ENCODE data around the gene AUTS2. TPM values are rescaled to one million over a fixed set of nuclear protein-coding genes. Genes with fewer than 3 reads are reported as not detected.
A peak's percentile ranks its signal among the peaks of the same experiment; 100 is the strongest.

The AUTS2 gene
- total and polyA plus RNA-seq, 10 of the 15 experiments (the other 5 are each of a cell fraction or from before 2014, with no cell fraction given) = 6.4 to 55.6 (median 21.6) TPM

DNA sequence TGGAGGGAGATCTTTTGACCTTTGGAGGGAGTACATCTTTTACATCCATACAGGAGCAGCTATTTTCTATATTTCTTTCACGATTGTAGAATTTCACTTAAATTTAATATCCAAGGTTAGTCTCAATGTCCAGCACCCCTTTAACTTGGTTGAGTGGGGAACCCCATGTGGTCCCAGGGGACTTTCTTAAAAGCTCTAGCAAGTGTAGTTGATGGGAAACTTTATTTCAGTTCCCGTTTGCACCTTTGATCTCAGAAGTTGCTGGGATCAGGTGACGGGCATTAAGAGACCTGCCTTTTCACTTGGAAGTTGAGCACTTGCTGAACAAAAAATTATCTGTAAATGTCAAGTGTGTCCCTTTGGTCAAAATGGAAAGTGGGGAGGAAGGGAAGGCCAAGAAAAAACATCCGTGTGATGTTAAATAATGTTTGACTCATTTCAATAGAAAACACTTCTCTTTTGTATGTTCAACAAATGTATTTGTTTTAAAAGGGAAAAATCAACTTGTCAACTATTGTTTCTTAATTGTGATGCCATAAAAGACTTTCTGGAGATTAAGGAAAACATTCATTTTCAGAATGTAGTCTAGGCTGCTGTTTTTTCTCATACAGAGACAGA is 1163.5 kb downstream of the AUTS2 start (continued):
- TF ChIP-seq CEBPZ (IDR thresholded peaks at IDR 0.05; ENCODE audit: low read depth, low read length) = no peak
- TF ChIP-seq CREB1 (IDR thresholded peaks at IDR 0.05; ENCODE audit: low read depth) = no peak
- TF ChIP-seq SP1 (IDR thresholded peaks at IDR 0.05; ENCODE audit: low read depth, low read length) = no peak
- TF ChIP-seq, protein P1, sequence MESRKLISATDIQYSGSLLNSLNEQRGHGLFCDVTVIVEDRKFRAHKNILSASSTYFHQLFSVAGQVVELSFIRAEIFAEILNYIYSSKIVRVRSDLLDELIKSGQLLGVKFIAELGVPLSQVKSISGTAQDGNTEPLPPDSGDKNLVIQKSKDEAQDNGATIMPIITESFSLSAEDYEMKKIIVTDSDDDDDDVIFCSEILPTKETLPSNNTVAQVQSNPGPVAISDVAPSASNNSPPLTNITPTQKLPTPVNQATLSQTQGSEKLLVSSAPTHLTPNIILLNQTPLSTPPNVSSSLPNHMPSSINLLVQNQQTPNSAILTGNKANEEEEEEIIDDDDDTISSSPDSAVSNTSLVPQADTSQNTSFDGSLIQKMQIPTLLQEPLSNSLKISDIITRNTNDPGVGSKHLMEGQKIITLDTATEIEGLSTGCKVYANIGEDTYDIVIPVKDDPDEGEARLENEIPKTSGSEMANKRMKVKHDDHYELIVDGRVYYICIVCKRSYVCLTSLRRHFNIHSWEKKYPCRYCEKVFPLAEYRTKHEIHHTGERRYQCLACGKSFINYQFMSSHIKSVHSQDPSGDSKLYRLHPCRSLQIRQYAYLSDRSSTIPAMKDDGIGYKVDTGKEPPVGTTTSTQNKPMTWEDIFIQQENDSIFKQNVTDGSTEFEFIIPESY (IDR thresholded peaks at IDR 0.05) = no peak
- TF ChIP-seq CBX3 (IDR thresholded peaks at IDR 0.05; ENCODE audit: borderline replicate concordance, low read depth) = no peak
- no peak for TF ChIP-seq KDM1A (IDR thresholded peaks at IDR 0.05; ENCODE audit: borderline replicate concordance)
- no peak for TF ChIP-seq SIN3A (IDR thresholded peaks at IDR 0.05; ENCODE audit: low read depth, low read length)
- TF ChIP-seq, protein P2, sequence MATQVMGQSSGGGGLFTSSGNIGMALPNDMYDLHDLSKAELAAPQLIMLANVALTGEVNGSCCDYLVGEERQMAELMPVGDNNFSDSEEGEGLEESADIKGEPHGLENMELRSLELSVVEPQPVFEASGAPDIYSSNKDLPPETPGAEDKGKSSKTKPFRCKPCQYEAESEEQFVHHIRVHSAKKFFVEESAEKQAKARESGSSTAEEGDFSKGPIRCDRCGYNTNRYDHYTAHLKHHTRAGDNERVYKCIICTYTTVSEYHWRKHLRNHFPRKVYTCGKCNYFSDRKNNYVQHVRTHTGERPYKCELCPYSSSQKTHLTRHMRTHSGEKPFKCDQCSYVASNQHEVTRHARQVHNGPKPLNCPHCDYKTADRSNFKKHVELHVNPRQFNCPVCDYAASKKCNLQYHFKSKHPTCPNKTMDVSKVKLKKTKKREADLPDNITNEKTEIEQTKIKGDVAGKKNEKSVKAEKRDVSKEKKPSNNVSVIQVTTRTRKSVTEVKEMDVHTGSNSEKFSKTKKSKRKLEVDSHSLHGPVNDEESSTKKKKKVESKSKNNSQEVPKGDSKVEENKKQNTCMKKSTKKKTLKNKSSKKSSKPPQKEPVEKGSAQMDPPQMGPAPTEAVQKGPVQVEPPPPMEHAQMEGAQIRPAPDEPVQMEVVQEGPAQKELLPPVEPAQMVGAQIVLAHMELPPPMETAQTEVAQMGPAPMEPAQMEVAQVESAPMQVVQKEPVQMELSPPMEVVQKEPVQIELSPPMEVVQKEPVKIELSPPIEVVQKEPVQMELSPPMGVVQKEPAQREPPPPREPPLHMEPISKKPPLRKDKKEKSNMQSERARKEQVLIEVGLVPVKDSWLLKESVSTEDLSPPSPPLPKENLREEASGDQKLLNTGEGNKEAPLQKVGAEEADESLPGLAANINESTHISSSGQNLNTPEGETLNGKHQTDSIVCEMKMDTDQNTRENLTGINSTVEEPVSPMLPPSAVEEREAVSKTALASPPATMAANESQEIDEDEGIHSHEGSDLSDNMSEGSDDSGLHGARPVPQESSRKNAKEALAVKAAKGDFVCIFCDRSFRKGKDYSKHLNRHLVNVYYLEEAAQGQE (IDR thresholded peaks at IDR 0.05; ENCODE audit: low read depth, low read length) = no peak
- no peak for TF ChIP-seq ZZZ3 (IDR thresholded peaks at IDR 0.05; ENCODE audit: control insufficient read depth, insufficient read length, low read depth)
- peak; percentile 20 for TF ChIP-seq MLLT1 (IDR thresholded peaks at IDR 0.05)
- TF ChIP-seq NRF1 (conservative IDR thresholded peaks at IDR 0.05; ENCODE audit: low read depth, low read length) = no peak
- no peak for TF ChIP-seq HDAC6 (IDR thresholded peaks at IDR 0.05; ENCODE audit: unreplicated experiment)
- peak; percentile 96 for TF ChIP-seq IKZF1 (conservative IDR thresholded peaks at IDR 0.05)
- TF ChIP-seq ATF3 (IDR thresholded peaks at IDR 0.05; ENCODE audit: borderline replicate concordance, extremely low read depth, low read depth, low read length) = no peak
- TF ChIP-seq ETV6 (conservative IDR thresholded peaks at IDR 0.05 in 1 of 2, IDR thresholded peaks at IDR 0.05 in 1 of 2; ENCODE audit: borderline replicate concordance in 1 of 2, low read depth in 1 of 2) = no peak
- TF ChIP-seq SRF (IDR thresholded peaks at IDR 0.05; ENCODE audit: low read depth in 2 of 2, low read length in 2 of 2) = no peak
- TF ChIP-seq, protein P3, sequence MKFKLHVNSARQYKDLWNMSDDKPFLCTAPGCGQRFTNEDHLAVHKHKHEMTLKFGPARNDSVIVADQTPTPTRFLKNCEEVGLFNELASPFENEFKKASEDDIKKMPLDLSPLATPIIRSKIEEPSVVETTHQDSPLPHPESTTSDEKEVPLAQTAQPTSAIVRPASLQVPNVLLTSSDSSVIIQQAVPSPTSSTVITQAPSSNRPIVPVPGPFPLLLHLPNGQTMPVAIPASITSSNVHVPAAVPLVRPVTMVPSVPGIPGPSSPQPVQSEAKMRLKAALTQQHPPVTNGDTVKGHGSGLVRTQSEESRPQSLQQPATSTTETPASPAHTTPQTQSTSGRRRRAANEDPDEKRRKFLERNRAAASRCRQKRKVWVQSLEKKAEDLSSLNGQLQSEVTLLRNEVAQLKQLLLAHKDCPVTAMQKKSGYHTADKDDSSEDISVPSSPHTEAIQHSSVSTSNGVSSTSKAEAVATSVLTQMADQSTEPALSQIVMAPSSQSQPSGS (IDR thresholded peaks at IDR 0.05; ENCODE audit: low read length) = peak; percentile 89
- TF ChIP-seq HDAC2 (IDR thresholded peaks at IDR 0.05) = no peak

Data from GM12878 (cell line).